Measurements from ENCODE around the gene CD14.

DNA sequence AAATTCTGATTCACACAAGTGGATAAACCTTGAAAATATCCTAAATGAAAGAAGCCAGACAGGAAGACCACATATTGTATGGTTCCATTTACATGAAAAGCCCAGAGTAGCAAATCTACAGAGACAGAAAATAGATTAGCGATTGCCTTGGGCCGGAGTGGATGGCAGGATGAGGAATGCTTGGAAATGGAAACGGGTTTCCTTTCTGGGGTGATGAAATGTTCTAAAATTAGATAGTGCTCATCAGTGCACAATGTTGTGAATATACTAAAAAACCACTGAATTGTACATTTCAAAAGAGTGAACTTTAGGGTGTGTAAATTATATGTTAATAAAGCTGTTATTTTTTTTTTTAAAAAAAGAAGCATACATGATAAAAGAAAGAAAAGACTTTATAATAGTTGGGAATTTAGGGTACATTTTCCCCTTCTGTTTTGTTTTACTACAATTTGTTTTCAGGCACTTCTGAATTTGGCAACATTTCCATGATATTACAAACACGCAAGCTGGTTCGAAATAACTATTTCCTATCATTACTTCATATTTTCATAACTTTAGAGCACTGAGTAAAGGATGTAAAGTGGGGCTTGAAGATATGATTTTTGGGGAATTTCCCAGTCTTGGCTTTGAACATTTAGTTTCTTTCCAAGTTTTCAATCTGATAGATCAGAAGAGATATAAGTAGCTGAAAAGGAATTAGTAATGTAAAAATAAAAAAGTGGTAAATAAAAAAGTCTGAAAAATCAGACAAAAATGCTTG is 44.5 kb downstream of the CD14 start:
- no peak for TF ChIP-seq POLR2A (IDR thresholded peaks at IDR 0.05)
- no peak for TF ChIP-seq CTCF (IDR thresholded peaks at IDR 0.05)

All from vagina (tissue), 2 donors.